Endothelial cell of umbilical vein (primary cell): ENCODE data around the gene DIPK2B. TPM values are rescaled to one million over a fixed set of nuclear protein-coding genes. Genes with fewer than 3 reads are reported as not detected.
A peak's percentile ranks its signal among the peaks of the same experiment; 100 is the strongest.

ENCODE experiments used
- BruUV-seq: library from RNA; stranded (reverse); fragments of 400-500 nt; replicated peaks from 2 replicates; lab custom pipeline; 2021; lab: Mats Ljungman, UMichigan
- CTCF ChIA-PET: fragments of 300-600, 350-600 bp; sonication (Branson Sonifier 250); formaldehyde crosslinking; loops from one replicate; lab custom pipeline; 2021; ENCODE audit warnings: antibody characterized with exemption, inconsistent platforms; lab: Charles Lee
- POLR2A ChIA-PET: fragments of 300-600, 350-600 bp; sonication (Branson Sonifier 250); formaldehyde crosslinking; loops from one replicate; lab custom pipeline; 2021; ENCODE audit warnings: antibody characterized with exemption, inconsistent platforms; lab: Charles Lee
- DNase-seq: peaks from one replicate; pipeline ENCODE4 v3.0.0-alpha.2; 2011; ENCODE audit warnings: low read depth, low spot score
- FAIRE-seq: peaks from 2 replicates; lab custom pipeline; 2011; peaks lifted over from hg19 to GRCh38; lab: Jason Lieb, UNC
- H2AFZ ChIP-seq: 2 replicates; pipeline ENCODE4 v1.6.0; 2012; ENCODE audit warnings: low read depth, low read length, control low read depth, inconsistent platforms
- H3K27ac ChIP-seq: 2 replicates; pipeline ENCODE4 v1.5.1; 2011; ENCODE audit warnings: low read depth, mild to moderate bottlenecking, control low read depth, low read length, moderate library complexity; ENCODE audit not compliant: insufficient read depth
- H3K27me3 ChIP-seq, 2 experiments: 2 replicates each; pipeline versions ENCODE4 v1.6.0 to v1.6.1; 2011; ENCODE audit warnings: low read length in 2 of 2, mixed read lengths in 1 of 2; ENCODE audit not compliant: control insufficient read depth in 2 of 2, insufficient read depth in 2 of 2
- H3K36me3 ChIP-seq, 2 experiments: 2 replicates in 1 of 2; 3 replicates in 1 of 2; pipeline ENCODE4 v1.5.1; 2011; ENCODE audit warnings: low read length in 2 of 2, mild to moderate bottlenecking in 1 of 2, moderate library complexity in 1 of 2; ENCODE audit not compliant: control insufficient read depth in 2 of 2, insufficient read depth in 2 of 2; ENCODE audit errors: extremely low read depth in 1 of 2
- H3K4me1 ChIP-seq: 3 replicates; pipeline ENCODE4 v1.5.1; 2011; ENCODE audit warnings: mild to moderate bottlenecking, low read length; ENCODE audit not compliant: control insufficient read depth, insufficient read depth; ENCODE audit errors: extremely low read depth
- H3K4me2 ChIP-seq: 2 replicates; pipeline ENCODE4 v1.6.1; 2011; ENCODE audit warnings: low read length, control low read depth, mixed read lengths; ENCODE audit not compliant: insufficient read depth
- H3K4me3 ChIP-seq, 3 experiments: fragments of 200-600 bp in 1 of 3; sonication (generic), shearing (Covaris generic) in 1 of 3; replicated peaks in 1 of 3; 2 replicates each; pipeline ENCODE4 v1.5.1; 2011 to 2016; ENCODE audit warnings: control low read depth in 3 of 3, low read length in 3 of 3, mild to moderate bottlenecking in 2 of 3, inconsistent platforms in 1 of 3, low read depth in 1 of 3, moderate library complexity in 1 of 3; ENCODE audit not compliant: insufficient read depth in 1 of 3
- H3K79me2 ChIP-seq: 2 replicates; pipeline ENCODE4 v1.6.0; 2012; ENCODE audit warnings: low read length, inconsistent platforms; ENCODE audit not compliant: control insufficient read depth, insufficient read depth
- H3K9ac ChIP-seq: replicated peaks from 2 replicates; pipeline ENCODE3; 2011; ENCODE audit warnings: low read length, control low read depth; ENCODE audit not compliant: insufficient read depth; ENCODE audit errors: extremely low read depth
- H3K9me1 ChIP-seq: replicated peaks from 3 replicates; pipeline ENCODE4 v1.6.0; 2011; ENCODE audit warnings: mild to moderate bottlenecking, low read length; ENCODE audit not compliant: control insufficient read depth, insufficient read depth; ENCODE audit errors: extremely low read depth
- H3K9me3 ChIP-seq: replicated peaks from 2 replicates; pipeline ENCODE4 v1.5.1; 2012; ENCODE audit warnings: low read length, inconsistent platforms; ENCODE audit not compliant: control insufficient read depth, insufficient read depth
- H4K20me1 ChIP-seq: replicated peaks from 2 replicates; pipeline ENCODE3; 2011; ENCODE audit warnings: mild to moderate bottlenecking, low read length; ENCODE audit not compliant: control insufficient read depth, insufficient read depth; ENCODE audit errors: extremely low read depth
- EZH2 ChIP-seq: IDR thresholded peaks from 2 replicates; pipeline ENCODE4 v1.6.1; 2012; ENCODE audit warnings: borderline replicate concordance, low read depth, mild to moderate bottlenecking, moderate library complexity, low read length, inconsistent platforms; ENCODE audit not compliant: severe bottlenecking
- GATA2 ChIP-seq: IDR thresholded peaks from 2 replicates; pipeline ENCODE4 v1.7.0; 2011; ENCODE audit warnings: low read depth, mild to moderate bottlenecking, moderate library complexity, mixed read lengths, low read length; ENCODE audit not compliant: insufficient read length, insufficient read depth
- MYC ChIP-seq: IDR thresholded peaks from one replicate; pipeline ENCODE4 v1.6.1; 2011; ENCODE audit warnings: mild to moderate bottlenecking, low read depth, low read length
- POLR2AphosphoS5 ChIP-seq: IDR thresholded peaks from 2 replicates; pipeline ENCODE4 v1.6.1; 2012; ENCODE audit warnings: low read depth, mild to moderate bottlenecking, control low read depth, low read length, moderate library complexity; ENCODE audit not compliant: insufficient read depth
- dilution Hi-C: fragments of 300-500 bp; cut with MboI; formaldehyde crosslinking; loops from one replicate; pipeline ENCODE4 v1.15.0; 2019; ENCODE audit warnings: low sequenced_read_pairs; ENCODE audit not compliant: extremely low pct_ligation_motif_present
- intact Hi-C: fragments of 100-400 bp; cut with micrococcal nuclease; formaldehyde crosslinking; loops from one replicate; pipeline ENCODE4 v1.10.0; 2022
- polyA plus RNA-seq, 4 experiments: library from polyadenylated mRNA; depleted of rRNA in 3 of 4; stranded (reverse) in 3 of 4; unstranded in 1 of 4; fragments of >200 nt; gene quantifications; 2 replicates each; pipeline versions ENCODE4 v1.2.1 to v1.2.3, GENCODE V29; 2011 to 2012; ENCODE audit warnings: missing spikeins in 1 of 4
- total RNA-seq: library from RNA; stranded (reverse); gene quantifications from 2 replicates; pipeline ENCODE4 v1.2.3, GENCODE V29; 2021
- TF ChIP-seq, protein P1 (sequence below): IDR thresholded peaks from 2 replicates; pipeline ENCODE4 v1.6.1; 2011; ENCODE audit not compliant: insufficient read depth, insufficient read length

Gene DIPK2B
- total and polyA plus RNA-seq, 2 donors (not counting 3 experiments of a cell fraction or from before 2014, with no cell fraction given), result 46.0 to 106 TPM

- DNase-seq (no peak), FAIRE-seq (no peak)
- TF ChIP-seq GATA2, result no peak
- TF ChIP-seq EZH2, result no peak
- dilution Hi-C loops (no loop called here), intact Hi-C loops (loop anchor here (1.0 to 10.0 kb wide), 4 partner anchors 12 to 1228 kb away; partner anchors contain the start of gene KDM6A)
- Histone ChIP-seq H3K4me3 (peak overlapping the region in 1 of 3 experiments; percentile 46), H3K9ac (no peak overlapping the region), H3K4me1 (peaks cover 9% of the 10 kb centered on the region), H3K27me3 (no peaks in the 10 kb centered on the region), H3K36me3 (peaks cover 0 to 4% of the 10 kb centered on the region in 2 experiments), H2AFZ (no peak overlapping the region), H3K27ac (no peak overlapping the region), H4K20me1 (no peaks in the 10 kb centered on the region), H3K4me2 (peak overlapping the region; percentile 75), H3K79me2 (no peaks in the 10 kb centered on the region), H3K9me1 (no peaks in the 10 kb centered on the region), H3K9me3 (no peaks in the 10 kb centered on the region)
- POLR2A ChIA-PET, result interaction anchor here (0.6 to 0.9 kb wide), 2 partner anchors 11 to 584 kb away, joined by 3 to 4 read pairs; no protein-coding TSS in a partner anchor
- CTCF ChIA-PET, result interaction anchor here (0.6 to 2.4 kb wide), 12 partner anchors 10 to 1228 kb away, joined by 3 to 10 read pairs (median 5); partner anchors contain the start of gene DIPK2B
- no TSS peak for BruUV-seq
Measured at GRCh38 chrX:45186643-45187026, 14.0 kb downstream of the DIPK2B start.

DNA sequence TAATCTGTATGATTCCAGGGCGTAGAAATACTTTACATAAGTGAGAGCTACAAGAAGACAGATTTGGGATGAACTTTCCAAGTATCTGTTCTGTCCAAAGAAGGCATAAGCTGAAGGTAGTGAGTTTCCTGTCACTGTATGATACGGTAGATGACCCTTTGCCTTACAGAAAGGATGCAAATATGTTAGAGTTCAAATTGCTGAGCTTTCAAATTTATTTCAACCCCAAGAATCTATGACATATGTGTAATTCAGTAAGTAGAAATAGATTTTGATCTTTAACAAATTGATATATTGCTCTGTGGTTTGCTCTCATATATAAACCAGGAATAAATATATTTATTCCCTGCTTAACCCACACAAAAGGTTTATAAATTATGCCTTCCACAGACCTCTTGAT, 16.5 kb downstream of the DIPK2B start:
- Histone ChIP-seq H3K4me2 (no peak overlapping the region), H3K4me1 (peaks cover 9% of the 10 kb centered on the region), H4K20me1 (no peaks in the 10 kb centered on the region), H2AFZ (no peak overlapping the region), H3K36me3 (no peaks in the 10 kb centered on the region), H3K9me1 (no peaks in the 10 kb centered on the region), H3K27ac (no peak overlapping the region), H3K79me2 (no peaks in the 10 kb centered on the region), H3K4me3 (no peak overlapping the region), H3K9me3 (no peaks in the 10 kb centered on the region), H3K9ac (no peak overlapping the region), H3K27me3 (no peaks in the 10 kb centered on the region)
- intact Hi-C loops, result loop anchor here (10.0 kb wide), 1 partner anchor 99 kb away; no protein-coding TSS in a partner anchor
- no TSS peak for BruUV-seq
- TF ChIP-seq, protein P1, sequence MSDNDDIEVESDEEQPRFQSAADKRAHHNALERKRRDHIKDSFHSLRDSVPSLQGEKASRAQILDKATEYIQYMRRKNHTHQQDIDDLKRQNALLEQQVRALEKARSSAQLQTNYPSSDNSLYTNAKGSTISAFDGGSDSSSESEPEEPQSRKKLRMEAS, result no peak
- TF ChIP-seq POLR2AphosphoS5, result no peak
- TF ChIP-seq MYC, result no peak
- no peak for TF ChIP-seq GATA2
- CTCF ChIA-PET, result no interaction called here
- DNase-seq (no peak), FAIRE-seq (no peak)
- POLR2A ChIA-PET, result no interaction called here
- dilution Hi-C loops, result no loop called here
